ENCODE data around the gene FBXL12.
"Not testable (repeated sequence)": the region's sequence is repeated elsewhere in the genome, so short reads cannot be mapped to it uniquely, and the experiment has no call there.

The FBXL12 gene

GRCh38 chr19:9842834-9843625 lies 24.2 kb upstream of the FBXL12 start:
- DNase-seq (ENCODE audit: low read depth in 3 of 3, low spot score in 1 of 3): no peak

GRCh38 chr19:9839415-9839814 lies 20.5 kb upstream of the FBXL12 start:
- no peak for DNase-seq (ENCODE audit: low read depth in 3 of 3, low spot score in 1 of 3)

GRCh38 chr19:9838324-9838723 lies 19.4 kb upstream of the FBXL12 start:
- DNase-seq (ENCODE audit: low read depth in 3 of 3, low spot score in 1 of 3): no peak

GRCh38 chr19:9836021-9836420 lies 17.1 kb upstream of the FBXL12 start:
- DNase-seq (ENCODE audit: low read depth in 3 of 3, low spot score in 1 of 3): no peak

- DNase-seq (ENCODE audit: low read depth in 3 of 3, low spot score in 1 of 3): no peak
Measured at GRCh38 chr19:9835507-9835949, 16.6 kb upstream of the FBXL12 start.

- DNase-seq (ENCODE audit: low read depth in 3 of 3, low spot score in 1 of 3): peak; percentile 97 to 98 (median 98)
Measured at GRCh38 chr19:9834726-9835506, 16.0 kb upstream of the FBXL12 start, which contains the start of gene PIN1. Gene PIN1, plus strand, starts transcription at chr19:9835318. Its CDS starts 27 bp downstream, at chr19:9835345.

GRCh38 chr19:9834307-9834725 lies 15.4 kb upstream of the FBXL12 start:
- no peak for DNase-seq (ENCODE audit: low read depth in 3 of 3, low spot score in 1 of 3)

- DNase-seq (ENCODE audit: low read depth in 3 of 3, low spot score in 1 of 3): no peak
Measured at GRCh38 chr19:9828551-9829063, 9.7 kb upstream of the FBXL12 start.

GRCh38 chr19:9827289-9828238 lies 8.7 kb upstream of the FBXL12 start, which contains the start of gene UBL5:
Gene UBL5, plus strand, starts transcription at chr19:9827918. Its CDS starts 420 bp downstream, at chr19:9828338.
- peak; percentile 70 to 81 (median 71) for DNase-seq (ENCODE audit: low read depth in 3 of 3, low spot score in 1 of 3)

GRCh38 chr19:9823816-9824215 lies 4.9 kb upstream of the FBXL12 start:
- DNase-seq (ENCODE audit: low read depth in 3 of 3, low spot score in 1 of 3): no peak

- DNase-seq (ENCODE audit: low read depth in 3 of 3, low spot score in 1 of 3): not testable (repeated sequence)
Measured at GRCh38 chr19:9820034-9820433, 1.2 kb upstream of the FBXL12 start.

- no peak for DNase-seq (ENCODE audit: low read depth in 3 of 3, low spot score in 1 of 3)
Measured at GRCh38 chr19:9819596-9819909, 674 bp upstream of the FBXL12 start.

GRCh38 chr19:9818175-9818733 lies 625 bp downstream of the FBXL12 start:
- DNase-seq (ENCODE audit: low read depth in 3 of 3, low spot score in 1 of 3): no peak

- DNase-seq (ENCODE audit: low read depth in 3 of 3, low spot score in 1 of 3): no peak
Measured at GRCh38 chr19:9811139-9811538, 7.7 kb downstream of the FBXL12 start.

GRCh38 chr19:9808855-9809824 lies 9.7 kb downstream of the FBXL12 start:
- no peak for DNase-seq (ENCODE audit: low read depth in 3 of 3, low spot score in 1 of 3)

- DNase-seq (ENCODE audit: low read depth in 3 of 3, low spot score in 1 of 3): no peak
Measured at GRCh38 chr19:9806803-9807202, 12.1 kb downstream of the FBXL12 start.

- no peak for DNase-seq (ENCODE audit: low read depth in 3 of 3, low spot score in 1 of 3)
Measured at GRCh38 chr19:9801976-9802375, 16.9 kb downstream of the FBXL12 start.

GRCh38 chr19:9799162-9799561 lies 19.7 kb downstream of the FBXL12 start:
- DNase-seq (ENCODE audit: low read depth in 3 of 3, low spot score in 1 of 3): no peak

- no peak for DNase-seq (ENCODE audit: low read depth in 3 of 3, low spot score in 1 of 3)
Measured at GRCh38 chr19:9797871-9798270, 21.0 kb downstream of the FBXL12 start.

All from stimulated activated CD4-positive, alpha-beta T cell treated with anti-CD3 and anti-CD28 coated beads, TNF-alpha, amount 100 ng/mL, for 1 hour (primary cell).